HG03108 (cell line): ENCODE measurements around the gene ANKRD30B.
"Not testable (repeated sequence)": the region's sequence is repeated elsewhere in the genome, so short reads cannot be mapped to it uniquely, and the experiment has no call there.

Experiments used
- ATAC-seq: cut with Tn5 transposase; IDR thresholded peaks from one replicate; pipeline ENCODE4 v1.9.1; 2021; ENCODE audit warnings: moderate library complexity; ENCODE audit not compliant: unreplicated experiment

ANKRD30B gene, protein sequence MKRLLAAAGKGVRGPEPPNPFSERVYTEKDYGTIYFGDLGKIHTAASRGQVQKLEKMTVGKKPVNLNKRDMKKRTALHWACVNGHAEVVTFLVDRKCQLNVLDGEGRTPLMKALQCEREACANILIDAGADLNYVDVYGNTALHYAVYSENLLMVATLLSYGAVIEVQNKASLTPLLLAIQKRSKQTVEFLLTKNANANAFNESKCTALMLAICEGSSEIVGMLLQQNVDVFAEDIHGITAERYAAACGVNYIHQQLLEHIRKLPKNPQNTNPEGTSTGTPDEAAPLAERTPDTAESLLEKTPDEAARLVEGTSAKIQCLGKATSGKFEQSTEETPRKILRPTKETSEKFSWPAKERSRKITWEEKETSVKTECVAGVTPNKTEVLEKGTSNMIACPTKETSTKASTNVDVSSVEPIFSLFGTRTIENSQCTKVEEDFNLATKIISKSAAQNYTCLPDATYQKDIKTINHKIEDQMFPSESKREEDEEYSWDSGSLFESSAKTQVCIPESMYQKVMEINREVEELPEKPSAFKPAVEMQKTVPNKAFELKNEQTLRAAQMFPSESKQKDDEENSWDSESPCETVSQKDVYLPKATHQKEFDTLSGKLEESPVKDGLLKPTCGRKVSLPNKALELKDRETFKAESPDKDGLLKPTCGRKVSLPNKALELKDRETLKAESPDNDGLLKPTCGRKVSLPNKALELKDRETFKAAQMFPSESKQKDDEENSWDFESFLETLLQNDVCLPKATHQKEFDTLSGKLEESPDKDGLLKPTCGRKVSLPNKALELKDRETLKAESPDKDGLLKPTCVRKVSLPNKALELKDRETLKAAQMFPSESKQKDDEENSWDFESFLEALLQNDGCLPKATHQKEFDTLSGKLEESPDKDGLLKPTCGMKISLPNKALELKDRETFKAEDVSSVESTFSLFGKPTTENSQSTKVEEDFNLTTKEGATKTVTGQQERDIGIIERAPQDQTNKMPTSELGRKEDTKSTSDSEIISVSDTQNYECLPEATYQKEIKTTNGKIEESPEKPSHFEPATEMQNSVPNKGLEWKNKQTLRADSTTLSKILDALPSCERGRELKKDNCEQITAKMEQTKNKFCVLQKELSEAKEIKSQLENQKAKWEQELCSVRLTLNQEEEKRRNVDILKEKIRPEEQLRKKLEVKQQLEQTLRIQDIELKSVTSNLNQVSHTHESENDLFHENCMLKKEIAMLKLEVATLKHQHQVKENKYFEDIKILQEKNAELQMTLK (N-terminal part only)

DNA sequence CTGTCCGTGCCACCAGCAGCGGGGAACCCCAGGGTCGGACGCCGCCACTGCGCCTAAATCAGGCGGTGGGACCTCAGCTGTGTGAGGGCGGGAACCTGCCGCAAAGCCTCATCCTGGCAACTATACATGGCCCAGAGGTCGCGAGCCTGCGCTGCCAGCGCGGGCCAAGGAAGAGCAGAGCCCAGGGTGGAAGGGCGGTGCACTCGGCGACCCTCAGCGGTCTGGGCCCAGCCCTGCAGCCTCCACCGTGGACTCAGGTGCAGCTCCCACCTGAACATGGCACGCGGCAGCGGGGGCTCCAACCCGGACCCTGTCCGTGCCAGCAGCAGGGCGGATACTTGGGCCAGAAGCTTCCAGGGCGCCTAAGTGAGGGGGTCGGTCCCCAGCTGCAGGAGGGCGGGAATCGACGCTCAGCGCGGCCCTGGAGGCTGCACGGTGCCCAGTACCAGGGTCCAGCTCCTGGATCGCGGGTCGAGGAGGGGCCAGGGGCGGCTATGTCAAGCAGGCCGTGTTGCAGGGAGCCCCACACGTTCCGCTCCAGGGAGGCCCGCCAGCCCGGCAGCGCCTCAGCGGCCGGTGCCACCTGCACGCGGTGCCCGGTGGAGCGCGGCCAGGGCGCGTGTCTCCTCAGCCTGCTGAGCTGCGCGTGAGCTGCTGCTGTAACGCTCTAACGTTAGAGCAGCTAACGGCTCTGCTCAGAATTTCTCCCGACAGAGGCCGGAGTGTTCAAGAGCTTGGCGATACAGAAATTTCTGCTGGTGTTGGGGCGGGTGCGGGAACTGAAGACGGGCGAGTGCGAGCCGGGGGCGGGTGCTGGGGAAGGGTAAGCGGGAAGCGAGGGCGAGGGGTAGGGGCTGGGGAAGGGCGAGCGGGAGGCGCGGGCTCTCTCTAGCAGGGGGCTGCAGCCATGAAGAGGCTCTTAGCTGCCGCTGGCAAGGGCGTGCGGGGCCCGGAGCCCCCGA lies at the start of gene ANKRD30B:
TSS of gene ANKRD30B (plus strand) at position 660 of the 962 bp plus-strand sequence. CDS start at position 908, 248 bp downstream.
- no peak for ATAC-seq

DNA sequence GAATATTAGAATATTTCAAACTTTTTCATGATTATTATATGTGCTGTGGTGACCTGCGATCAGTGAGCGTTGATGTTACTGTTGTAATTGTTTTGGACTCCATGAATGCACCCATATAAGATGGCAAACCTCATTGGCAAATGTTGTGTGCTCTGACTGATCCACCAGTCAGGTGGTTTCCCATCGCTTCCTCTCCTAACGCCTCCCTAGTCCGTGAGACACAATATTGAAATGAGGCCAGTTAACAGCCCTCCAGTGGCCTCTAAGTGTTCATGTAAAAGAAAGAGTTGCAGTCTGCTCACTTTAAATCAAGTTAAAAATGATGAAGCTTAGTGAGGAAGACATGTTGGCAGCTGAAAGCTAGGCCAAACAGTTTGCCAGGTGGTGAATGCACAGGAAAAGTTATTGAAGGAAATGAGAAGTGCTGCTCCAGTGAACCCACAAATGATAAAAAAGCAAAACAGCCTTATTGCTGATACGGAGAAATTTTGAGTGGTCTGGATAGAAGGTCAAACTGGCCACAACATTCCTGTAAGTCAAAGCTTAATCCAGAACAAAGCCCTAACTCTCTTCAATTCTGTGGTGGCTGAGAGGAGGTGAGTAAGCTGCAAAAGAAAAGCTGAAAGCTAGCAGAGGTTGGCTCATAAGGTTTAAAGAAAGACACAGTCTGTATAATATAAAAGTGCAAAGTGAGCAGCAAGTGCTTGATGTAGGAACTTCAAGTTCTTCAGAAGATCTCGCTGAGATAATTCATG lies 46.5 kb upstream of the ANKRD30B start:
- ATAC-seq: not testable (repeated sequence)

DNA sequence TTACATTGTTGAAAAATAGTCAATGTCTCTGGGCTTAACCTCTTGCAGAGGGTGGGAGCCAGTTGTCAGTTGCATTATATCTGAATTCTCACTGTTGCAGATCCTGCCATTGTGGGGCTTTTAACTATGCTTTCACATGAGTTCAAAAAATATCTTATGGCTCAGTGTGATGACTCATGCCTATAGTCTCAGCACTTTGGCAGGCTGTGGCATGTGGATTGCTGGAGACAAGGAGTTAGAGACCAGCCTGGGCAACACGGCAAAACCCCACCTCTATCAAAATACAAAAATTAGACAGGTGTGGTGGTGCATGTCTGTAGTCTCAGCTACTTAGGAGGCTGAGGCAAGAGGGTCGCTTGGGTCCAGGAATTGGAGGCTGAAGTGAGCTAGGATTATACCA lies 38.2 kb upstream of the ANKRD30B start:
- not testable (repeated sequence) for ATAC-seq

DNA sequence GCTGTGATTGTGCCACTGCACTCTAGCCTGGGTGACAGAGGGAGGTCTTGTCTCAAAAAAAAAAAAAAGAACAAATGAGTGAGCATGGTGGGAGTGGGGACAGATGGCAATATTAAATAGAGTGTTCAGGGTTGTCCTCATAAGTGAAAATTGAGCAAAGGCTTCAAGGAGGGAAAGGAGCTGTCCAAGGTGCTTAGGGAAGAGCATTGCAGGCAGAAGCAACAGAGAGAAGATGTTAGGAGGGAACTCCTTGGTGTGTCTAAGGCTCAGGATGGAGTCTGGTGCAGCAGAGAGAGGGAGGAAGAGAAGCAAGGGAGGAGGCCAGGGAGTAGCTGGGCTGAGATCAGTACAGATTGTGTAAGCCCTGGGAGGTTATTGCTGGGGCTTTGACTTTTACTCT lies 26.4 kb upstream of the ANKRD30B start:
- not testable (repeated sequence) for ATAC-seq

DNA sequence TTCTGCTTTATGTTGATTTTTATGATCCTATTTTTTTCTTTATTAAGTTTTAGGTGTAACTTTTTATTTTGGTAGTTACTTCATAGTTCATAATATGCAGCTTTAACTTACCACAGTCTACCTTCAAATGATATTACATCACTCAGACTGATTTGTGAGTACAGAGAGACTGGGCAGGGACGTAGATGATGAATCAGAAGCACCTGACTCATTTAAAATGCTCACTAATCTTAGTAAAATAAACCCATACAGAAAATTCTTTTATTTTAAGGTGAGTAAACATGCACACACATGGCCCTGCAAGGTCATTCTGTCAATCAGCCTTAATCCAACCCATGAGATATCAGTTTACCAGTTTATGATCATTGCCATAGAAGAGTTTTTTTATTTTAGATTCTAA lies 8.9 kb upstream of the ANKRD30B start:
- not testable (repeated sequence) for ATAC-seq

DNA sequence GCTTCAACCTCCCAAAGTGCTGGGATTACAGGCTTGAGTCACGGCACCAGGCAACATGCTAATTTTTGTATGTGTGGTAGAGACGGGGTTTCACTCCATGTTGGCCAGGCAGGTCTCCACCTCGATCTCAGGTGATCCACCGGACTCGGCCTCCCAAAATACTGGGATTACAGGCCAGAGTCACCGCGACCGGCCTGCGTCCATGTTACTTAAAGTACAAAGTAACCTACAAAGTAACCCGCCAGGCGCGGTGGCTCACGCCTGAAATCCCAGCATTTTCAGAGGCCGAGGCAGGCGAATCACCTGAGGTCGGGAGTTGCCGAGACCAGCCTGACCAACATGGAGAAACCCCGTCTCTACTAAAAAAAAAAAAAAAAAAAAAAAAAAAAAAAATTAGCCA lies 1.1 kb upstream of the ANKRD30B start:
- ATAC-seq: no peak

DNA sequence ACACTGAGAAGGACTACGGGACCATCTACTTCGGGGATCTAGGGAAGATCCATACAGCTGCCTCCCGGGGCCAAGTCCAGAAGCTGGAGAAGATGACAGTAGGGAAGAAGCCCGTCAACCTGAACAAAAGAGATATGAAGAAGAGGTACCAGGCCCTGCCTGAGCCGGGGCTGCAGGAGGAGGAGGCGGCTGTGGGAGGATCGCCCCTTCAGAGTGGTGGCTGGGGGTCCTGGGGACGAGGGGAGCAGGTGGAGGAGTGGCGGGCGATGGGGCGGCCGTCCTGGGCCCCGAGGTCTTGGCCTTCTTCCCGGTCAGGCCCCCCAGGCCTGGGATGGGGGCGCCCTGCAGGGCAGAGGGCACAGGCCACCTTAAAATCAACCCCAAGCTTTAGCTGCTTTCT lies 524 bp downstream of the ANKRD30B start:
- no peak for ATAC-seq

DNA sequence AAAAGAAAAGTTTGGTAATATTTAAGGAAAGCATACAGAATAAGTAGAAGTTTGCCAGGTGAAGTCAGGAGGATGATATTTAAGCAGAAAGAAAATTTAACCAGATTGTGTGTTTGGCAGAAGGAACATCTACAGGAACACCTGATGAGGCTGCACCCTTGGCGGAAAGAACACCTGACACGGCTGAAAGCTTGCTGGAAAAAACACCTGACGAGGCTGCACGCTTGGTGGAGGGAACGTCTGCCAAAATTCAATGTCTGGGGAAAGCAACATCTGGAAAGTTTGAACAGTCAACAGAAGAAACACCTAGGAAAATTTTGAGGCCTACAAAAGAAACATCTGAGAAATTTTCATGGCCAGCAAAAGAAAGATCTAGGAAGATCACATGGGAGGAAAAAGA lies 15.6 kb downstream of the ANKRD30B start:
- ATAC-seq: not testable (repeated sequence)

DNA sequence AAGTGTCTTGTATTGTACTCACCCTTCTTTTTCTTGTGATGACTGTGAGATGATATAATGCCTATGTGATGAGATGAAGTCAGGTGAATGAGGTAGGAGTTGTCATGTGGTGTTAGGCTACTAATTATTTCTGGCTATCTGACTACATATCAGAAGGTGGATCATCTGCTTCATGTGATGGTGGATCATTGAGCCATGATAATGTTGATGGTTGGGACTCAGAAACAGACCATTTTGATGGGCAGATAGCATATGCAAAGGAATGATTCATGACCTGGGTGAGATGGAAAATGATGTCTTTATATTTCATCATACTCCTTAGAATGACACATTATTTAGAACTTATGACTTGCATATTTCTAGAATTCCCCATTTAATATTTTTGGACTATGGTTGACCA lies 19.5 kb downstream of the ANKRD30B start:
- ATAC-seq: no peak

DNA sequence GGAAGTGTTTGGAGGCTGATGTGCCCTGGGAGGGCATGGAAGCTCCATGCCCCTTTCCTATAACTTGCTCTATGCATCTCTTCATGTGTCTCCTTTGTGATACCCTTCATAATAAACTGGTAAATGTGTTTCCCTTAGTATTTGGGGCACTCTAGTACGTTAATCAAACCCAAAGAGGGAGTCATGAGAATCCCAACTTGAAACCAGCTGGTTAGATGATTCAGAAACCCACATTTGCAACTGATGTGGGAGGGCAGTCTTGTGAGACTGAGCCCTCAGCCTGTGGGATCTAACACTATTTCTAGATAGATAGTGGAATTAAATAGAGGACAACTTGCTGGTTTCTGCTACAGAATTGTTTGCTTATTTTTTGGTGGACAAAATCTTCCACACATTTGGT lies 20.3 kb downstream of the ANKRD30B start:
- no peak for ATAC-seq

DNA sequence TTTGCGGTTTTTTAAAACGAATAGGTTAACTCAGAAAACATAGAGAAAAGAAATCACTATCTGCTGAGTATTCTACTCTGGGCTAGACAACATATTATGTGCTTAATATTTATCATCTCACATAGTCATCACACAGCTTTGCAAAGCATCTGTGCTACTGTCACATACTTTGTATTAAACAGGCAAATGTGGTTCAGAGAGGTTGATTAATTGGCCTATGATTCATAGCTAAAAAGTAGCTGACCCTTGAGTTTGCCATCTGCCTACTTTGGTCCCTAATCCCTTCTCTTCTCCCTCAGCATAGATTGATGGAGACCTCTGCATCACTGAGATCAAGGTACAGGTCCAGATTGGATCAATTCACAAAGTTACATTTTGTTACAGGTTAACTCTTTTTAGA lies 21.4 kb downstream of the ANKRD30B start:
- ATAC-seq: no peak

DNA sequence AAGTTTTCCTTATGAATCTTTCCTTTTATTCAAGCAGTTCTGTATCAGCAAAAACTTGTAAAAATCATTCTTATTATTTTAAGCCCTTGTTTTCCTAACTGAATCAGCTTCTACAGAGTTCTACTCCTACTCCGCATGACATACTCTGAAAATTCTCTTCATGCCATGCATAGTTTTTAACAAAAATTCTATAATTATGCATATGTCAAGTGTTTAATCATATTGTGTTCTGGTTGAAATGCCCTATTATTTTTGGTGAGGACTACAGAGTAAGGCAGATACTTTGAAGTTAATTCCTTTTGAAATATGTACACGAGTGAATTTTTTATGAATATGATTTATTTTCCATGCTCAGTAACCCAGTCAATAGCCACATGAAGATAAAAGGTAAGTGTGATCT lies 28.8 kb downstream of the ANKRD30B start:
- ATAC-seq: no peak

DNA sequence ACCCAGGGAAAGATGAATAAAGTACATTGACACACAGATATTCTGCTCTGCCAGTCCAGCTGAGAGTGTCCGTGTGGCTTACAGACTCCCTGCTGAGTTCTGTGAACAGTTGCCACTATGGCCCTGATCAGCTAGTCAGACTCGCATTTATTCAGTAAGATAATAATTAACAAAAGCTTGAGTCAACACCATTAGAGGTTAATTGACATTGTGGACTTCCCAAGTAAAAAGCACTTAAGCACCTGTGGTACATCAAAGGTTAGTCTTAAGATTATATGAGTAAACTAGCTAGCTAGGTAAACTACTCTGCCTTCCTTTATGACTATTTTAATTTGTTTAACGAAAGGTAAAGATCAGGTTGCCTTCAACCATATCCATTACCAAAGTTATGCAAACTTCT lies 33.7 kb downstream of the ANKRD30B start:
- no peak for ATAC-seq

DNA sequence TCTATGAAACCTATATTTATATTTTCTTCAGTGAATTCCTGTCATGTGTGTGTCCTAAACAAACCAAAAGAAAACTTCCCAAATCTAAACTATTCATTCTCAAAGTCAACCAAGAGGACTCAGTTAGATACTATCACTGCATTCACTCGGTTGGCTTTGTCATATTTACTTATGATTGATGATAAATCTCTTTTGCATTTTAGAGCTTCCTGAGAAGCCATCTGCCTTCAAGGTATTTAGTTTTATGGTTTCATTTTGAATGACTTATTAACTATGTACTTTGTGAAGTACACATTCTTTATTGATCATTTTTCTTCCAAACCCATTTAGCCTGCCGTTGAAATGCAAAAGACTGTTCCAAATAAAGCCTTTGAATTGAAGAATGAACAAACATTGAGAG lies 36.2 kb downstream of the ANKRD30B start:
- no peak for ATAC-seq

DNA sequence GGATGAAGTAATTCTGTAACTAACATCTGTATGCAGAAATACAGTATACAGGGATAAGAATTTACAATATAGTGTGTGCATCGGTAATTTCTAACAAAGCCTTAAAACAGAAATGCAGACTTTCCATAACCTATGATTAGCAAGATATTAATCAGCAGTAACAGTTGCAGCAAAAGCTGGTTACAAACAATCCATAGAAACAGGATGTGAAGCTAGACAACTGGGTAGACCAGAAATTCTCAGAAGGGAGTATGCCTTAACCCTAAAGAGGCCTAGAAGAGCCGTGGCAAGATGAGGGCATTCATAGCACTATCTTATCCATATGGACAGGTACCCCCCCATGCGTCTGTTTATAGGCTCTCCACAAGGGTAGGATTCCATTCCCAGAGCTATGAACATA lies 48.9 kb downstream of the ANKRD30B start:
- not testable (repeated sequence) for ATAC-seq

DNA sequence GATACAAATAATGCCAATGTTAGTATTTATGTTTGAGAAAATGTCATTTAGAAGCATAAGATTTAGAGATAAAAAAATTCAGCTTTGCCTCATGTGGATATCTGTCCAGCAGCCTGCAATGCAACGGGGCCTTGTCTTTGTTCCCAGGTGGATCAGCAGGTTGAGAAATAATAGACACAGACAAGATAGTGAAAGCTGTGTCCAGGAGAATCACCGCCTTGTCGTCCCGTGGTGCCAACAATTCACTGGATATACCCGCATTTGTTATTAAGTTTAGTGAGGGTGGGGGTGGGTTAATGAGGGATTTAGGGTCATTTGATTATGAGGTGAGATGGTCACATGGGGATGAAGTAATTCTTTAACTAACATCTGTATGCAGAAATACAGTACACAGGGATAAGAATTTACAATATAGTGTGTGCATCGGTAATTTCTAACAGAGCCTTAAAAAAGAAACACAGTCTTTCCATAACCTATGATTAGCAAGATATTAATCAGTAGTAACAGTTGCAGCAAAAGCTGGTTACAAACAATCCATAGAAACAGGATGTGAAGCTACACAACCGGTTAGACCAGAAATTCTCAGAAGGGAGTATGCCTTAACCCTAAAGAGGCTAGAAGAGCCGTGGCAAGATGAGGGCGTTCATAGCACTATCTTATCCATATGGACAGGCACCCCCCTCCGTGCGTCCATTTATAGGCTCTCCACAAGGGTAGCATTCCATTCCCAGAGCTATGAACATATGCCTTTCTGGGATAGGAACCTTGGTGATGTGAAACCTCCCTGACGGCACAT lies 50.2 kb downstream of the ANKRD30B start:
- ATAC-seq: not testable (repeated sequence)

DNA sequence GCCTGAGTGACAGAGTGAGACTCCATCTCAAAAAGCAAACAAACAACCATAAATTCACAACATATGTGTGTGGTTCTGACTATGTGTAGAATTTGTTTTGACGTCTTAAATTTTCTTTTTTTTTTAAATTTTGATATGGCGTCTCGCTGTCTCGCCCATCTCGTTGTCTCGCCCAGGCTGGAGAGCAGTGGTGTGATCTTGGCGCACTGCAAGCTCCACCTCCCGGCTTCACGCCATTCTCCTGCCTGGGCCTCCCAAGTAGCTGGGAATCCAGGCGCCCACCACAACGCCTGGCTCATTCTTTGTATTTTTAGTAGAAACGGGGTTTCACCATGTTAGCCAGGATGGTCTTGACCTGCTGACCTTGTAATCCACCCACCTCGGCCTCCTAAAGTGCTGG lies 63.1 kb downstream of the ANKRD30B start:
- not testable (repeated sequence) for ATAC-seq

DNA sequence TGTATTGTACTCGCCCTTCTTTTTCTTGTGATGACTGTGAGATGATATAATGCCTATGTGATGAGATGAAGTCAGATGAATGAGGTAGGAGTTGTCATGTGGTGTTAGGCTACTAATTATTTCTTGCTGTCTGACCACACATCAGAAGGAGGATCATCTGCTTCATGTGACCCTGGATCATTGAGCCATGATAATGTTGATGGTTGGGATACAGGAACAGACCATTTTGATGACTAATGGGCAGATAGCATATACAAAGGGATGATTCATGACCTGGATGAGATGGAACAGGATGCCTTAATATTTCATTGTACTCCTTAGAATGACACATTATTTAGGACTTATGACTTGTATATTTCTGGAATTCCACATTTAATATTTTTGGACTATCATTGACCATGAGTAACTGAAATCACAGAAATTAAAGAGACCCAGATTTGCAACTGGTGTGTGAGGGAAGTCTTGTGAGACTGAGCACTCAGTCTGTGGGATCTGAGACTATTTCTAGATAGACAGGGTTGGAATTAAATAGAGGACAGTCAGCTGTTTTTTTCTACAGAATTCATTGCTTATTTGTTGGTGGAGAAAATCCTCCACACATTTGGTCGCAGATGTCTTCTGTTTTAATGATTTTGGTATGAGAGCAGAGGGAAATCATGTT lies 79.1 kb downstream of the ANKRD30B start:
- not testable (repeated sequence) for ATAC-seq
